Fibroblast of gingiva (primary cell): ENCODE data around the gene DDX55.

Experiments used
- DNase-seq: peaks from one replicate; pipeline ENCODE4 v3.0.0-alpha.2; 2011; ENCODE audit warnings: low read depth

The DDX55 gene

GRCh38 chr12:123614531-123614930 is 12.6 kb downstream of the DDX55 start:
- peak; percentile 81 for DNase-seq

DNA sequence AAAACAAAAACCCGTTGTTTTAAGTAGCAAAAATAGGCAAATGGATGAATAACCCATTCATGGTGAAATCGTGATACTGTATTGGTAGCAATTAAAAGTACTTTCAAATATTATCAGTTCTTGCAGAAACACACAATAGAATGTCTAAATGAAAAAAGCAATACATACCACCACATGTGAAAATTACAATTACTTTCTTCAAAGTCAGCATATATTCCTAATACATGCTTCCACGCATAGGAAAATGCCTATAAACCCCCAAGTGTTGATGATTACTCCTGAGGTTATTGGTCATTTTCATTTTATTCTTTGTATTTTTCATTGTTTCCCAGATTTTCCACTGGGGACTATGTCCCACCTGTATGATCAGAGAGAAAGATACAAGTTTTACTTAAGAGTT is 15.2 kb downstream of the DDX55 start:
- no peak for DNase-seq

DNA sequence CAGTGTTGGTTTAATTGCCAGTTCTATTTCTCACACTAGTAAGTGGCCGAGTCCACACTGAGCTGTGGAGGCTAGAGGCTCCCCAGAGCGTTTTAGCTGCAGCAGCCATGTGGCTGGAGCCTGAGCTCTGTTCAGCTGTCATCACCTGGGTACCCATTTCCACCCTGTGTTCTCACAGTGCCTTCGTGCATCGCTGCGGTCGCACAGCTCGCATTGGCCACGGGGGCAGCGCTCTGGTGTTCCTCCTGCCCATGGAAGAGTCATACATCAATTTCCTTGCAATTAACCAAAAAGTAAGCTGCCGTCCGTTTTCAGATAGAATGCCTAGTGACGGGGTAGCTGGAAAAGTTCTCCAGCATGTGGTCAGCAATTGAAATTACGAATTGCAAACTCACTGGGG is 15.7 kb downstream of the DDX55 start:
- DNase-seq, result no peak

DNA sequence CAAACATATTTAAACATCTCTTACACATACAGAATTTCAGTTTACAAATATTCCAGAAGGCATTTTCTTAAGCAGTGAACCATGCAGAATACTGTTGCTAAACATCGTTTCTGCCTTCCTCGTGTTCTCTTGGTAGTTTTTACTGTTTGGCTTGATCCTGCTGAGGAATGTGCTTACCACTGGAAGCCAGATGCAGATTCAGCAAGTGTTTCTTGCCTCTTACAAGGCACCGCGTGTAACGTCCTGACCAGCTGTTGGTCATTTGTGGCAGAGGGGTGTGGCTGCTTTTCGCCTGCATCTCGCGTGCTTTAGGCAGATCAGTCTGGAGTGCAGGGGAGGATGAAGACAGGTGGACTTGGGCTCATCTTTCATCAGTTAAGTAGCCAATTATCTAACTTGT is 19.2 kb downstream of the DDX55 start:
- peak; percentile 76 for DNase-seq

GRCh38 chr12:123621619-123622530 is 20.0 kb downstream of the DDX55 start:
- no peak for DNase-seq

- DNase-seq, result peak; percentile 95
Measured at GRCh38 chr12:123633379-123634141, 31.7 kb downstream of the DDX55 start, which contains the start of the genes EIF2B1 and GTF2H3. TSS of gene EIF2B1 (minus strand) at chr12:123633686. CDS start at chr12:123633557, 129 bp downstream. TSS of gene GTF2H3 (plus strand) at chr12:123633829. CDS start at chr12:123633860, 31 bp downstream.

- DNase-seq, result no peak
Measured at GRCh38 chr12:123634142-123634561, 32.3 kb downstream of the DDX55 start.

- no peak for DNase-seq
Measured at GRCh38 chr12:123643911-123644310, 42.0 kb downstream of the DDX55 start.

GRCh38 chr12:123645380-123645779 is 43.5 kb downstream of the DDX55 start:
- no peak for DNase-seq

DNA sequence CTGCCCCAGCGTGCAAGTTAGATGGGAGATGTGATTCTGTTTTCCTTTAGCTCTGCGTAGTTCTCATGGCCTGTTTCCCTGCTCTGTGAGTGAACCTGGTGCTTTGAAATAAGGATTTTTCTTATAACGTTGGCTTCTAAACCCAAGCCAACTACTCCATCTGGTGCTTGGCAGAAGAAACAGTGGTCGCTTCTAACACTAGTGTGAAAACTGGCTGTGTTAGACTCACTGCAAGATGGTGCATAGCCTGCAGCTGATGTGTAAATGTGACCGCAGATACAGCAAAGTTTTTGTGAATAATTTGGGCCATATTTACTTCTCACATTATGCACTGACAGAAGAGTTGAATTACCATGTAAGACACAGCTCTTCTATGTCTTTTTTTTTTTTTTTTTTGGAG is 44.0 kb downstream of the DDX55 start:
- no peak for DNase-seq

- no peak for DNase-seq
Measured at GRCh38 chr12:123648401-123648800, 46.5 kb downstream of the DDX55 start.

DNA sequence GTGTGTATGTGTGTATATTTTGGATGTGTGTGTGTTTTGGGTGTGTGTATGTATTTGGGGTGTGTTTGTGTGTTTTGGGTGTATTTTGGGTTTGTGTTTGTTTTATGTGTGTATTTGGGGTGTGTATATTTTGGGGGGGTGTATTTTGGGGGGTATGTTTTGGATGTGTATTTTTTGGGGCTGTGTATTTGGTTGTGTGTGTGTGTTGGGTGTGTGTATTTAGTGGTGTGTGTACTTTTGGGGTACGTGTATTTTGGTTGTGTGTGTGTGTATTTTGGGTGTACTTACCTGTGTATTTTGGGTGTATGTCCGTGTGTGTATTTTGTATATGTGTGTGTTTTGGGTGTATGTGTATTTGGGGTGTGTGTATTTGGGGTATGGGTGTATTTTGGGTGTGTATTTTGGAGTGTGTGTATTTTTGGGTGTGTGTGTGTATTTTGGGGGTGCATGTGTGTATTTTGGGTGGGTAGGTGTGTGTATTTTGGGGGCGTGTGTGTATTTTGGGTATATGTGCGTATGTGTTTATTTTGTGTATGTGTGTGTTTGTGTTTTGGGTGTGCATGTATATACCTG is 52.3 kb downstream of the DDX55 start:
- DNase-seq, result no peak

- DNase-seq, result no peak
Measured at GRCh38 chr12:123655420-123655819, 53.5 kb downstream of the DDX55 start.

DNA sequence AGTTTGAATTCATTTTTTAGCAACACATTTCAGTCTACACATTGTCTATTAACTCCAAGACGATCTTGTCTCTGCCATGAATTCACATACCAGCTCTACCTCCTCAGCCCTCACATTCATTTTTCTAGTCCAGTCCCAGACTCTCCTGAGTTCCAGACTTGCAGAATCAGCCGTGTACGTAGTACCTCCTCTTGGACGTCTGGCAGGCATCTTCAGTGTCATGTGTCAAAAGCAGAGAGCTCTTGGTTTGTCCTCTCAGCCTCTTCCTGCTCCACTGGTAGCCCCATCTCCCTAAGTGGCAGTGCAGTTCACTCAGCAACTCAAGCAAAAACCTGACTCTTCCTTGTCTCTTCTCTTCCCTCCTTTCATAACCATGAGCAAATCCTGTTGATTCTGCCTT is 54.5 kb downstream of the DDX55 start:
- no peak for DNase-seq

DNA sequence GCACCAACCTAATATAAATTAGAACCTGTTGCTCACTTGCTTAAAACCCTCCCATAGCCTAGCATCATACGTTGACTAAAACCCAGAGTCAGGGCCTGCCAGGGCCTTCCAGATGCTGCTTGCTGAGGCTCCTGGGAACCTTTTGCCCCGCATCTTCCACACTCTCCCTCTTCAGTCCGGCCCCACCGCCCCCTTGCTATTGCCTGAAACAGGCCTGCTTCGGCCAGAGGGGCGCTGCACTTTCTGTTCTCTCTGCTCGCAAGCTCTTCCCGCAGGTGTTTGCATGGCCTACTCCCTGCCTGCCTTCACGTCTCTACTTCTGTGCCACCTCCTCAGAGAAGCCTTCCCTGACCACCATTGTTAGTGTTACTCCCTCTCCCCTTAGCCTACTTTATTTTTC is 55.3 kb downstream of the DDX55 start:
- DNase-seq, result no peak

DNA sequence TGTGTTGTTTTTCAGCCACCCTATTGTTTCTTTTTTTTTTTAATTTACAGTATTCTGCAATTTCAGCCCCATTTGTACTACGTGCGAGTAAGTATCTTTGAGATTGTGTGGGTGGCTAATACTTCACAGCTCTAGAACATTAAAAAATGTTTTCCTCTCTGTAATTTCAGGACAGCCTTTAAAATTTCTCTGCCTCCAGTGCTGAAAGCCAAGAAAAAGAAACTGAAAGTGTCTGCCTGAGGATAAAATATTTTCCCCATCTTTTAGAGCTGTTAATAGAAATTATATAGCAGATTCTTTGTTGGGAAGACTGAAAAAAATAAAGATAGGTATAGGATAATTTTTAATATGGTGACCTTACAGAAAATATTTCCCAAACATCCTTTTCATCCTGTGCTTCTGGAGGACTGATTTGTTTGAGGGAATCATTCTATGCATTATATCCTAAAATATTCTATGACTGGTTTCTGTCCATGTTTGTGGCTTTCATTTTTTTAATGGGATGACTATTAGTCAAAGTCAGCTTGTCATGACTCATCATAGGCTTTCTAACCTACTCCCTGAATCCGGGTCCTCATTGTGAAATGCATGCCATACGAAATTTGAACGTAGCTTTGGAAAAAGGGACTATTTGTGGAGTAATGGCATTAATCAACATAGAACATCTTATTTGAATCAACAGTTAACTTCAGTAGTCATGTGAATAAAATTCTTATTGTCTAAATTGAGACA is 58.3 kb downstream of the DDX55 start:
- peak; percentile 95 for DNase-seq

DNA sequence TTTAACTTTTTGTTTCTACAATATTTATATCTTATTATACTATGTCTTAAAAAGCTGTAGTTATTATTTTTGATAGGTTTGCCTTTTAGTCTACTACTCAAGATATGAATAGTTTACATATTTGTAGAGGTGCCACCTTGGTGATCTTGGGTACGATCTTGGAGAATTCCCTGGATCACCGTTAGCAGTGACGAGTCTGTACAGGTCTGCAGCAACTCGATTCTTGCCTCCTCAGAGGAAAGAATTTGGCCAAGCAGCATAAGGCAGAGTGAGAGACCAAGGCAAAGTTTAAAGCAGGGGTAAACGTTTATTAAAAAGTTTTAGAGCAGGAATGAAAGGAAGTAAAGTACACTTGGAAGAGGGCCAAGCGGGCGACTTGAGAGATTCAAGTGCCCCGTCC is 65.9 kb downstream of the DDX55 start:
- DNase-seq, result no peak
